Measurements from ENCODE around the gene IL21R. TPM values are rescaled to one million over a fixed set of nuclear protein-coding genes. Genes with fewer than 3 reads are reported as not detected.

IL21R gene
- total and polyA plus RNA-seq, 12 donors: 0.08 to 2.6 (median 0.42) TPM; not detected in 1

DNA sequence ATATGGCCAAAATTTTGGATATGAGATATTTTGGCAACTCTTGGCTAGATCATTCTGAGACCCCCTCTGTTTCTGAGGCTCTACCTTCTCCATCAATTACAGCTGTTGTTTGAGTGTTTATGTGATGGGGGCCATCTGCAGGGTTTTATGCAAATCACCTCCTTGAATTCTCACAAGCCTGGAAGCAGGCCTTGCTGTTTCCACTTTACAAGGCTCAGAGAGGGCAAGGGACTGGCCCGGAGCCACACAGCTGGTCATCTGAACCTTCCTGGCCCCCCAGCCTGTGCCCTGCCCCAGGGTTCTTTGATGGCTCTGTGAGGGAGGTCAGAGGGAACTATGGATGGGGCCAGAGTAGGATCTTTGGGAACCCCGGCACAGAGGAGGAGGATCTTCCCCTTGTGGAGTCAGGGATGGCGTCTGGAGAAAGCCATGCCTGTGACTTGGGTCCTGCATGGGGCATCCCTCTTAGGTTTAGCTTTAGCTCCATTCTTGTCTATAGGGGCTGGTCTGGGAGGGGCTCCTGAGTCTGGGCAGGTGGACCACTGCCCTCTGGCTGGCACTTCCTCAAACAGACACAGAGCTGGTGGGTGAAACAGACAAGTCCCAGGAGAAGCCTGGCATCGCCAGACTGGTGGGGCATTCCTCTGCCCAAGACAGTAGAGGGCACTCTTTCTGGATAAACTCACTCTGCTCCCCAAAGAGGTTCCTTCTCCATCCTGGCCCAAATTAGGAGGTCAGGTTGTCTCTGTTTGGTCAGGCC, 26.2 kb downstream of the IL21R start:
- Histone ChIP-seq H3K36me3 (replicated peaks in 1 of 2) (no peaks in the 10 kb centered on the region), H3K4me3 (no peak overlapping the region), H3K27me3 (no peaks in the 10 kb centered on the region), H3K27ac (no peak overlapping the region), H3K4me1 (replicated peaks in 1 of 2) (no peaks in the 10 kb centered on the region), H3K9me3 (replicated peaks in 1 of 3) (no peaks in the 10 kb centered on the region)
- intact Hi-C loops (cut with DNase I): no loop called here
- TF ChIP-seq, protein P1, sequence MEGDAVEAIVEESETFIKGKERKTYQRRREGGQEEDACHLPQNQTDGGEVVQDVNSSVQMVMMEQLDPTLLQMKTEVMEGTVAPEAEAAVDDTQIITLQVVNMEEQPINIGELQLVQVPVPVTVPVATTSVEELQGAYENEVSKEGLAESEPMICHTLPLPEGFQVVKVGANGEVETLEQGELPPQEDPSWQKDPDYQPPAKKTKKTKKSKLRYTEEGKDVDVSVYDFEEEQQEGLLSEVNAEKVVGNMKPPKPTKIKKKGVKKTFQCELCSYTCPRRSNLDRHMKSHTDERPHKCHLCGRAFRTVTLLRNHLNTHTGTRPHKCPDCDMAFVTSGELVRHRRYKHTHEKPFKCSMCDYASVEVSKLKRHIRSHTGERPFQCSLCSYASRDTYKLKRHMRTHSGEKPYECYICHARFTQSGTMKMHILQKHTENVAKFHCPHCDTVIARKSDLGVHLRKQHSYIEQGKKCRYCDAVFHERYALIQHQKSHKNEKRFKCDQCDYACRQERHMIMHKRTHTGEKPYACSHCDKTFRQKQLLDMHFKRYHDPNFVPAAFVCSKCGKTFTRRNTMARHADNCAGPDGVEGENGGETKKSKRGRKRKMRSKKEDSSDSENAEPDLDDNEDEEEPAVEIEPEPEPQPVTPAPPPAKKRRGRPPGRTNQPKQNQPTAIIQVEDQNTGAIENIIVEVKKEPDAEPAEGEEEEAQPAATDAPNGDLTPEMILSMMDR (IDR thresholded peaks at IDR 0.05): no peak
- TF ChIP-seq POLR2A (IDR thresholded peaks at IDR 0.05): no peak
- peak in 2 of 7 donors; percentile 8 to 21 for DNase-seq
- WGBS, 4 donors: 82 to 93% (median 87%) methylated on average over 2 to 4 of the region's 4 CpGs

DNA sequence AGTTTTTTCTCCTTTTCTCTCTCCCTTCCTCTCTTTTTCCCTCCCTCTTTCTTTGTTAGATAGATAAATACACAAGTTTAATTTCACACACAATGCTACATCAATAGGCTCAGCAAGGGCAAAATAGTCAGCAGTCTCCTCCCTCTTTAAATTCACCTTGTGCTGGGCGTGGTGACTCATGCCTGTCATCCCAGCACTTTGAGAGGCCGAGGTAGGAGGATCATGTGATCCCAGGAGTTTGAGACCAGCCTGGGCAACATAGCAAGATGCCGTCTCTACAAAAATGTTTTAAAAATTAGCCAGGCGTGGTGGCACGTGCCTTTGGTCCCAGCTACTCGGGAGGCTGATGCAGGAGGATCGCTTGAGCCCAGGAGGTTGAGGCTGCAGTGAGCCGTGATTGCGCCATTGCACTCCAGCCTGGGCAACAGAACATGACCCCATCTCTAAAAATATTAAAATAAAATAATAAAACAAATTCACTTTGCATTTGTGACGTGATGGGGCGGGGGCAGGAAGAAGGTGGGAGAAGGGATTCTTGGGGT, 27.4 kb downstream of the IL21R start:
- Histone ChIP-seq H3K36me3 (replicated peaks in 1 of 2) (no peaks in the 10 kb centered on the region), H3K27me3 (no peaks in the 10 kb centered on the region), H3K4me1 (replicated peaks in 1 of 2) (no peaks in the 10 kb centered on the region), H3K4me3 (no peak overlapping the region), H3K27ac (no peak overlapping the region), H3K9me3 (replicated peaks in 1 of 3) (no peaks in the 10 kb centered on the region)
- WGBS, 4 donors: 80 to 92% (median 85%) methylated on average over 11 of the region's 11 CpGs
- DNase-seq: peak in 1 of 7 donors; percentile 28
- no peak for TF ChIP-seq POLR2A (IDR thresholded peaks at IDR 0.05)
- intact Hi-C loops (cut with DNase I): no loop called here

DNA sequence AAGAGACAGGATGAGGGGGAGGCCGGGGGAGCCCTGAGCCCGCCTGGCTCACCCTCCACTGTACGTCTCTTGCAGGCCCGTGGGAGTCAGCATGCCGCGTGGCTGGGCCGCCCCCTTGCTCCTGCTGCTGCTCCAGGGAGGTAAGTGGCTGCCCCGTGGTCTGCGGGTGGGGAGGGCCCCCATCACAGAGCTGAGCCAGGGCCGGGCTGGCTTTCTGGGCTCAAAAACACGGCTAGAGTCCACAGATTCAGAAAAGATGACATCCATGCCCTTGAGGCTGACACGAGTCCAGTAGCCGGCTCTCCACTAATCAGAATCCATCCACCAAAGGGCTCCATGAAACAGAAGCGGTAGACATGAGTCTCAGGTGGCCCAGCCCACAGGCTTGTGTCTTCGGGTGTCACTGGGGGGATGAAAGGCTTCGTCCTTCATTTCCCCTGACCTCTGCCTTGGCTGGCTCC, 28.0 kb downstream of the IL21R start:
- intact Hi-C loops (cut with DNase I): no loop called here
- Histone ChIP-seq H3K27ac (no peak overlapping the region), H3K9me3 (replicated peaks in 1 of 3) (no peaks in the 10 kb centered on the region), H3K36me3 (replicated peaks in 1 of 2) (no peaks in the 10 kb centered on the region), H3K4me3 (no peak overlapping the region), H3K27me3 (no peaks in the 10 kb centered on the region), H3K4me1 (replicated peaks in 1 of 2) (no peaks in the 10 kb centered on the region)
- WGBS, 4 donors: 50 to 65% (median 53%) methylated on average over 10 to 16 of the region's 16 CpGs
- DNase-seq: peak in 2 of 7 donors; percentile 11 to 37
- no peak for TF ChIP-seq POLR2A (IDR thresholded peaks at IDR 0.05)
- TF ChIP-seq, protein P1 (IDR thresholded peaks at IDR 0.05): no peak

DNA sequence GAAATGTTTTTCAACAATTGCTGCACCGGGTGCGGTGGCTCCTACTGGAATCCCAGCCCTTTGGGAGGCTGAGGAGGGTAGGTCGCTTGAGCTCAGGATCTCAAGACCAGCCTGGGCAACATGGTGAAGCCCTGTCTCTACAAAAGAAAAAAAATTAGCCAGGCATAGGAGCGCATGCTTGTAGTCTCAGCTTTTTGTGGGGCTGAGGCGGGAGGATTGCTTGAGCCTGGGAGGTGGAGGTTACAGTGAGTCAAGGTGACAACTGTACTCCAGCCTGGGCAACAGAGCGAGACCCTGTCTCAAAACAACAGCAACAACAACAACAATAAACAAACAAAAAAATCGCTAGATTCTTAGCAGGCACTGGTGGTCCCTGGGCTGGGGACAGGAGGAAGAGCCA, 28.5 kb downstream of the IL21R start:
- no peaks in the 10 kb centered on the region for H3K36me3 ChIP-seq (replicated peaks in 1 of 2)
- TF ChIP-seq, protein P1 (IDR thresholded peaks at IDR 0.05): no peak
- no peak for TF ChIP-seq POLR2A (IDR thresholded peaks at IDR 0.05)
- H3K4me1 ChIP-seq (replicated peaks in 1 of 2): no peaks in the 10 kb centered on the region
- no peaks in the 10 kb centered on the region for H3K9me3 ChIP-seq (replicated peaks in 1 of 3)
- H3K4me3 ChIP-seq: no peak overlapping the region
- intact Hi-C loops (cut with DNase I): no loop called here
- no peak overlapping the region for H3K27ac ChIP-seq
- peak in 1 of 7 donors; percentile 21 for DNase-seq
- 83 to 86% (median 83%) methylated on average over 7 of the region's 7 CpGs for WGBS, 4 donors
- H3K27me3 ChIP-seq: no peaks in the 10 kb centered on the region

Data from adrenal gland (tissue), 12 donors.